DMS53 treated with DMSO at 0.1 percent for 48 hours (cell line): ENCODE results near the gene MYH2.

ENCODE experiments used
- DNase-seq: peaks from one replicate; lab custom pipeline; 2025; ENCODE audit not compliant: unreplicated experiment; lab: John Stamatoyannopoulos, UW

Gene MYH2

GRCh38 chr17:10516638-10517037, 32.8 kb downstream of the MYH2 start:
- DNase-seq: no peak

GRCh38 chr17:10516065-10516464, 33.4 kb downstream of the MYH2 start:
- no peak for DNase-seq

- DNase-seq: no peak
Measured at GRCh38 chr17:10513299-10514067, 36.0 kb downstream of the MYH2 start.

- no peak for DNase-seq
Measured at GRCh38 chr17:10512856-10513255, 36.6 kb downstream of the MYH2 start.

GRCh38 chr17:10499950-10500349, 49.5 kb downstream of the MYH2 start:
- DNase-seq: no peak

GRCh38 chr17:10492004-10492403, 57.5 kb downstream of the MYH2 start:
- DNase-seq: no peak

- DNase-seq: no peak
Measured at GRCh38 chr17:10482252-10482651, 67.2 kb downstream of the MYH2 start.

GRCh38 chr17:10477701-10478100, 71.8 kb downstream of the MYH2 start:
- no peak for DNase-seq

GRCh38 chr17:10474536-10474935, 74.9 kb downstream of the MYH2 start:
- DNase-seq: no peak

- no peak for DNase-seq
Measured at GRCh38 chr17:10471858-10472257, 77.6 kb downstream of the MYH2 start.
